Measurements from ENCODE around the gene MEST.
"Not testable (repeated sequence)": the region's sequence is repeated elsewhere in the genome, so short reads cannot be mapped to it uniquely, and the experiment has no call there.

Gene MEST

DNA sequence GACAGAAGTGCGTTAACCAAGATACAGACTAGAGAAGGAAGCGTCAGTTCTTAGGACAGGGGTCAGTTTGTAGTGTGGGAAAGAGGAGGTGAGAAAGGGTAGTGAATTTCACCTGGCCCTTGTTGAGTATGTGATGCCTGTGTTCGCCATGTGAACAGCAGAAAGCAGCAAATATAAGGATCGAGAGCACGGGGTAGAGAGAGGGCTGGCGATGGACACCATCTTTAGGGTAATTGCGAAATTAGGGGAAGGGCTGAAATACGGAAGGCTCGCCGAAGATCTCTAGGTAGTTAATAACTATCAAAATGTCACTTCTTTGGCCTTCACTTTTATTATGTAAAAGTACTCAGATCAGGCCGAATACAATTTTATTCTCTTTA lies 6.2 kb upstream of the MEST start:
- no peak for DNase-seq (ENCODE audit: low read depth)

DNA sequence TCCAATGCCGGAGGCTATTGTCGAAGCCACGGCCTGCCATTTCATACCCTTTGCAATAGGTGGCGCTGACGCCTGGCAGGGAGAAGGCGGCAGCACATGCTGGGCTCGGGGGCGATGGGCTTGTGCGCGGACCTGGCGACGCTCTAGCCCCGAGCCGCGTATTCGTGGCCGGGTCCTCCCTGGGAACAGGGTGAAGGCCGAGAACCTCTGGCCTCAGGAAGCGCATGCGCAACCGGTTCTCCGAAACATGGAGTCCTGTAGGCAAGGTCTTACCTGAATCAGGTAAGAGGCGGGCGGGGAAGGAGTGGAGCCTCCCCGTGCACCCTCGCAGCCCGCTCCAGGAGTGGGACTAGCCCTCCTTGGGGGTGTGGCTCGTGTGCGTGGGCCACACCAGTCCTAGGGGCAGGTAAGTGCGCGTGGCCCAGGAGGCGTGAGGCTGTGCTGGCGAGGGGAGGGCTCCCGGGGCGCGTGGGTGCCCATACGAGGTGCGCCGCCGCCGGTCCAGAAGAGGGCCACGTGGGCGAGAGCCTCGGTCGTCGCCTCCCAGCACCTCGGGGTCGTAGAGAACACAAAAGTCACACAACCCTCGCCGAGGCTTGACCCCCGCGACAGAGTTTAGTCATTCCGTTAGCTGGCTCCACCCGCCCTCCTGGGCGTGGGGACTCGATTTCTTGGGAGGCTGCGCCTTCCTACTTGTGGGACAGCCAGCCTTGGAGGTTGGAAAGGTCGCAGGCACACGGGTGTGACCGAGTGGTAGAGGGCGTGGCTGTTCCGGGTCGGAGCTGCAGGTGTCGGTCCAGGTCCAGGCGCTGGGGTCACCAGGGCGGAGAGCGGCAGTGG lies 5.6 kb upstream of the MEST start:
- DNase-seq (ENCODE audit: low read depth) = no peak

DNA sequence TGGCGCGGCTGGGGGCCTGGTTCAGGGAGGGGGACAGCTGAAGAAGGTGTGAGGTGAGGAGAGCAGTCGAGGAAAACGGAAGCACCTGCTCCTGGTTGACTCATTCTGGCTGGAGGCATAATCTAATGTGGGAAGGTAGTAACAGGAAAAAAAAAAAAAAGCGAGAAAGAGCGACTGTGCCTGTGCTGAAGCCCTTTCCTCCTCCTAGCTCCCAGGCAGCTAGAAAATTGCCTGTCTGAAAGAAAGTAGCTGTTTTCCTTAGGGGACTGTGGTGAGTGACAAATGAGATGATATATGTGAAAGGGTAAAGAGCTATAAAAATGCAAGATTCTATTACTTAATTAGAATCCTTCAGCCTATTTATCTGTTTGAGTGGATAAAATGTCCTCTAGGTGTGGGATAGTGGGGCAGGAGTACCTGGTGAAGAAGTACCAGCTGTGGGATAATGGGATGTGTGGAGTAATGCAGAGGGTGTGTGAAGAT lies 4.9 kb upstream of the MEST start:
- no peak for DNase-seq (ENCODE audit: low read depth)

DNA sequence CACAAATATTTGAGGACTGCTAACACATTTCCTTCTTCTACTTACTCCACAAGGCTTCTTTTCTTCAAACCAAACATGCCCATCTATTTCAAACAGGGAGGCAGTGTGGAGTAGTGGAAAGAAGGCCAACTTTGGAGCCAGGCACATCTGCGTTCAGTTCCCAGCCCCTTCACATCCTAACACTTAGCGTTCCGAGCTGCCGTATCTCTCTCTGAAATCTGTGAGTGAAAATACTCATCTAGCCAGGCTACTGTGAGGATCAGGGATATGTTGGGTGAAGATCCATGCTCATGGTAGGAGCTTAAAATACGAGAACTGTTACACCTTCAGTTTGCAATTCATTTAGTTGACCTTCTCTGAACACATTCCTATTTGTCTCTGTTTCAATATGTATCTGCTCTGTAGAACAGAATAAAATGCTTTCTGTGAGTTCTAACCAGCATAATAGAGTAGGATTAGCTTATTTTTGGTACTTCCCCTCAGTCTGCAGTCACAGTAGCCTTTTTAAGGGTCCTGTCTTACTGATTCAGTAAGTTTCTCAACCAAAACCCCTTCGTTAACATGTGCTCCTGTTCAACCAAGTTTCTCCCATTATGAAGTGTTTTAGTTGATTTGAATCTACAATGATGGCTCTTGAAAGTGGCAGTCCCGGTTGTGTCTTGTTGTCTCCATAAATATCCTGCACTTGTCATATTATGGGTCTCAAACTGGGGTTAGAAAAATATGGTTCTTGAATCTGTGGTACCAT lies 3.3 kb upstream of the MEST start:
- no peak for DNase-seq (ENCODE audit: low read depth)

DNA sequence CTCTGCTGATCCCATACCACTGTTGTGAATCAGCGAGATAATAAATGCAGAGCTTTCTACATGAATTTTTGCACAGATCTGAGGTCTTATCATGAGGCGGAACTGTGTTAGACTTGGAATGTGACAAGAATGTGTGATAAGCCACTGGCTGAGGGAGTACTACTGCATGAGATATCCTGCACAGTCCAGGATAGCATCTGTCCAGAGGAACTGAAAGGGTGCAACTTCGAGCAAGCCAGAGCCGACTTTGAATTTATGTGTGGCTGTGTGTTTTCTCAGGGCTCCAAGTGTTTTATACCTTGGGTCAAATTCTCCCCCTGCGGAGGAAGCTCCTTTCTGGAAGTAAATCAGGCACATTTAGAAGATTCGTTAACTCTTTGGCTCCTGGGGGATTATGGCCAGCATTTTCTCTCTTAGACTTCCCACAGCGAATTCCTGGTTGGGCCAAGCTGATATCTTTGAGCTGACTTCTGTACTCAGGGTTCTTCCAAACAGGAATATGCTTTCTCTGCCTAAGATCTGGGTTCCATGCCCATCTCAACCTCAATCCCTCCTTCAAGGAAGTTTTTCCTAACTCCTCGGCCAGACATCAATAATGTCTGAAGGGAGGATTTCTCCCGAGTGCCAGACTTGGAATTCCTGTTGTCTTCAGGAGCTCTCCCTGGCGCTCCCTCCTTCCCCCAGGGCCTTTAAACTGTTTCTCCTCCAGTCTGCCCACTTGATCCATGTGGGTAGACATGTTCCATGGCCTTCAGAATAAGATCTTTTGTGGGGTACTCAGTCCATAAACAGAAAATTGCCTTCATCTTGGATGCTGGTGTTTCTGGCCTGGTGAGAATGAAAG lies 2.5 kb upstream of the MEST start:
- DNase-seq (ENCODE audit: low read depth) = peak; percentile 97

DNA sequence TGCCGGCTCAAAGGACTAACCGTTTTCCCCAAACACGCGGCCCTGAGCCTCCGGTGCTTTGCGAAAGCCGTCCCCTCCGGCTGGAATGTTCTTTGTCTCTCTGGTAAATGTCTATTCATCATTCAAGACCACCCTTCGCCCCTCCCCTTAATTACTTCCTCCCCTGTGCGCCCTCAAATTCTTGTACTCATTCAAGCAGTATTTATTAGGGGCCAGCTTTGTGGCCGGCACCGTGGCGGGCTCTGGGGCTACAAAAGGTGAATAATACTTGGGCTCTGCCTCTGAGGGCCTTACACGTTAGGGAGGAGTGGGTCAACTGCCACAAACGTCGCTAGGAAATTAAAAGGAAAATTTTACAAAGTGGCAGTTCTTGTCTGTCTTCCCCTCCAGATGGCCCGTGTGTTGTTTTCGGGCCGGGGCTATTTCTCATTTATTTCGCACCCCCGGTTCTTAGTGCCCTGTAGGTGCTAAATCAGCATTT lies 1.5 kb upstream of the MEST start:
- no peak for DNase-seq (ENCODE audit: low read depth)

DNA sequence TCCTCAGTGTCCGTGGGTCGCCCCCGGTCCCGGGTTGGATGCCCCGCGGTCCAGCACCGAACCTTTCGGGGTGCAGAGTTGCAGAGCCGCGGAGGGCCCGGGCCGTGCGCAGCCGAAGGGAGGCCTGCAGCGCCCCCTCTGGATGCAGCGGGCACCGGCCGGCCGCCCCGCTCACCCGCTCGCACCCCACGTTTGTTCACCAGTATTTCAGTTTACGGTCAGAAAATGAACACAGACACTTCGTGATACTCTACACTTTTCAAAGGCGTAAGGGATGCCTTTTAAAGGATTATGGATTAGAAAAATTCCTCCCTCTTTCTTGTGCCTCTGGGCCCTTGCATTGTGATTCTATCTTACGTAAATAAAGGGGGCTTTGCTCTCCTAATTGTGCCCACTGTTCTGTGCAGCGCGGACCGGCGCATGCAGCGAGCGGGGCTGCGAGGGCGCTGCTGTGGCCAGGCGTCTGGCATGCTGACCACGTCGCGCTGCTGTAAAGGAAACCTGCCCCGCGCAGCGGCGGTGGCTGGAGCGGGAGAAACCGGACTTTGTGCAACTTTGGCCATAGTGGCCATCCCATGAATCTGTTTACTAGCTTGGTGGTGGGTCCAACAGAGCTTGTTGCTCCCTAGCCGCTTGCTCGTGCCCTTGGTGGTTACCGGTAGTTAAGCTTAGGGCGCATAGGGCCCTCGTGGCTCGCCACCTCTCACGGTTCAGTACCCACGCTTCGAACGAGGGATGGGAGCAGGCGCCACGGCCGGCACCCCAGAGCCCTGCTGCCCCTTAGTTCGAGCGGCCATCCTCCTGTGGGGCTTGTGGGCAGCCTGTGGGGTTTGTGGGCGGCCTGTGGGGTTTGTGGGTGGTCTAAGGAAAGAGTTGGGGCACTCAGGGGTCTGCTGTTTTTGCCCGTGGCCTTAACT lies 739 bp upstream of the MEST start:
- DNase-seq (ENCODE audit: low read depth) = no peak

DNA sequence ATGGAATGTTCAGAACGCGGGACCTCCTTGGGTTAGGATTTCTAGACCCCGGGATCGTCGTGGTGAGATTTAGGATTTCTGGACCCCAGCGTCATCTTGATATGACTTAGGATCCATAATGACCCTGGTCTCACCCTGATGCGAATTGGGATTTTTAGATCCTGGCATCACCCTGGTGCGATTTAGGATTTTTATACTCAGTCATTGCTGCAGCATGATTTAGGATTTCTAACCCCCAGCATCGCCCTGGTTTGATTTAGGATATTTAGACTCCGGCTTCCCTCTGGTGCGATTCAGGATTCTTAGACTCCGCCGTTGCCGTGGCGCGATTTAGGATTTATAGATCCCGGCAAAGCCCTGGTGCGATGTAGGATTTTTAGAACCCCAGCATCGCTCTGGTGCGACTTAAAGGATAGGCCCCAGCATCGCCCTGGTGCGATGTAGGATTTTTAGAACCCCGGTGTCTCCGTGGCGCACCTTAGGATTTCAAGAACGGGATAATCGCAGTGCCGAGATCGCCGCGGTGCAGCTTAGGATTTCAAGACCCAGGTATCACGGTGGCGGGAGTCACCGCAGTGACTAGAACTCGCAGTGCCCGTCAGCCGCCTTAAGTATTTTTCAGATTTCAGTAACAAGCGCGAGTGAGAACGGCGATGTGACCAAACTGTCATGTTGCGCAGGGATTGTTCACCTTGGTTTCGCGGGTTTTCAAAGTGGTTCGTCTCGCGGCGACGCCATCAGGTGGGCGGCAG lies 814 bp downstream of the MEST start:
- no peak for DNase-seq (ENCODE audit: low read depth)

DNA sequence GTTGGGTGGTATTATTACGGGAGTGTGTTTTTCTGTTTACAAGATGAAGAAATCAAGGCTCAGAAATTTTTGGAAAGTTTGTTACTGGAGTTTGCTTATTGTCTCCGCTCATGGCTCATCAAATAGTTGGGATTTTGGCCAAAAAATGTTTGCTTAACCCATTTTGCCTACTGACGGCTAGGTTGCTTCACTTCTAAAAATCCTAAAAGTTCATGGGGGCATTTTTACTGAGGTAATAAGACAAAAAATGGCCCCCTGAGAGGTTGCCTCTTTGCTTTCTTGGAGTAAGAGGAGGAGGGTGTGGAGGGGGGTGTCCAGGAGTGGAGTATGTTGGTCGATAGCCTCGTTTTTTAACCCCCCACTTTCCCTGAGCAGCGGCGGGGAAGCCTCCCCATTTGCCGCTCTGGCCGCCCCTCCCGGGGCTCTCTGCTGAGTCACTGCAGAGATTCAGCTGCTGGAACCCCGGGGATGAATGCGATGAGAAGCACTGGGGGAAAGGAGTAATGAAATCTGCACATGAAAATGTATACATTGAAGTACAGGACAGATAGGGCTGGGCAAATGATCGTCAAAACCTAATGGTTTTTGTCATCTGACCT lies 1.5 kb downstream of the MEST start:
- no peak for DNase-seq (ENCODE audit: low read depth)

DNA sequence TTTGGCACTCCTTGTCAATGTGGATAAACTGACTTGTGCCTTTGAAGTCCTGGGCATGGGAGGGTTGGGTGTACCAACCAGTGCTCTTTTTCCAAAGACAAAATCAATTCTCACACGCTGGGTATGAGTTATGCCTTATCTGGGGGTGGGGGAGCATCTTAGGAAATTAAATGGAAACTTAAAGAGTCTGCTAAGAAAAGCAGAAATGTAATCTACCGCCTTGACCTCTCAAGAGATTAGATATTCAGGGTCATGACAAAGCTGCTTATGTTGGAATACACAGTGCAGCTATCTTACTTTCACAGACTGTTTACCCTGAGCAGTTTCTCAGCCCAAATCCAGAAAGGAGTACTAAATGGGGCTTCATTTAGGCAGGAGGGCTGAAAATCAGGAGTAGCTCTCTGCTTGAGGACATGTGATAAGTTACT lies 2.6 kb downstream of the MEST start:
- no peak for DNase-seq (ENCODE audit: low read depth)

DNA sequence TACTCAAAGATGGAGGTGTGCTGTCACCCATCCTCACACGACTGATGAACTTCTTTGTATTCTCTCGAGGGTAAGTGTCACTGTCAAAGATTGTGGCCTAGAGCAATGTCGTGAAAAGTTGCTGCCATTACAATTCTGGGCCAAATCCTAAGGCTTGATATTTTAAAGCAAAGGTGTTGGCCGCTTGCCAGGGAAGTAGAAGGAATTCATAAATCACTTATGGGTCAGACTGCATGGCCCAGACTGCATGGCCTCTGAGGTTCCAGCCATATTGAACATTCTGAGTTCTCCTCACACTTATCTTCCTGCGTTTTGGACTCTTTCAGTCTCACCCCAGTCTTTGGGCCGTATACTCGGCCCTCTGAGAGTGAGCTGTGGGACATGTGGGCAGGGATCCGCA lies 8.6 kb downstream of the MEST start:
- DNase-seq (ENCODE audit: low read depth) = no peak

DNA sequence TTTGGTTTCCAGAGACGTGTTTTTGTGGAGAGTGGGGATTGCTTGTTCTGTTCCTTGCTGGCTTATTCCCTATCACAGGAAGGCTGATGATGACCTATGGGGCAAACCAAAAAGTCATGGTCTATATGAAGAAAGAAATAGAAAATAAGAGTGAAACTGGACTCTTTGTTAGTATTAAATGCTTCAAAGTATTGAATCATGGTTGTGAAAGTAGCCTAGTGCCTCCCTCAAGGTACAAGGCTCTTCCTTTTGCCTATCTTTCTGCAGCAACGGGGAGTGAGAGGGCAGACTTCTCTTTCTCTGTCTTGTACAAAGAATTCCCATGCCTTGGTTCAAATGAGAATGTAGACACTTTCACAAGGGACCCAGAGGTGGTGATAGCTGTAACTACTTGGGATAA lies 9.0 kb downstream of the MEST start:
- no peak for DNase-seq (ENCODE audit: low read depth)

DNA sequence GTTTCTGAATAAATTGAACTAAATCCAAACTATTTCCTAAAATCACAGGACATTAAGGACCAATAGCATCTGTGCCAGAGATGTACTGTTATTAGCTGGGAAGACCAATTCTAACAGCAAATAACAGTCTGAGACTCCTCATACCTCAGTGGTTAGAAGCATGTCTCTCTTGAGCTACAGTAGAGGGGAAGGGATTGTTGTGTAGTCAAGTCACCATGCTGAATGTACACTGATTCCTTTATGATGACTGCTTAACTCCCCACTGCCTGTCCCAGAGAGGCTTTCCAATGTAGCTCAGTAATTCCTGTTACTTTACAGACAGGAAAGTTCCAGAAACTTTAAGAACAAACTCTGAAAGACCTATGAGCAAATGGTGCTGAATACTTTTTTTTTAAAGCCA lies 13.9 kb downstream of the MEST start:
- peak; percentile 42 for DNase-seq (ENCODE audit: low read depth)

DNA sequence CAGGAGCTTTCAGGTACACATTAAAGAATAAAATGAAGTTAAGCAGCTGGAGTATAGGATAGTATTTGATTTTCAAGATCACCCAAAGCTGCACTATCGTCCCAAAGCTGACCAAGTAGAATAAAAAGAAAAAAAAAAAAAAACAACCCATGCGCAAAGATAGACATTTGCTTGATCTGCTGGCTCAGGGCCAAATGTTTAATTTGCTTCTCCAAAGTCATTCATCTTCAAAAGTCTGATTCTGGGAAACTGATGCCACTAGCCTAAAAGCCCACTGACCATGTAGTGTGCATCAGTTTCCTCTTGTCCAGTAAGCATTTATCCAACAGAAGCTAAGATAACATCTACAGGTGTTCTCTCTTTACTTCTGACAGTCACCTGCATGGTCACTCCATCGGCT lies 14.5 kb downstream of the MEST start:
- no peak for DNase-seq (ENCODE audit: low read depth)

DNA sequence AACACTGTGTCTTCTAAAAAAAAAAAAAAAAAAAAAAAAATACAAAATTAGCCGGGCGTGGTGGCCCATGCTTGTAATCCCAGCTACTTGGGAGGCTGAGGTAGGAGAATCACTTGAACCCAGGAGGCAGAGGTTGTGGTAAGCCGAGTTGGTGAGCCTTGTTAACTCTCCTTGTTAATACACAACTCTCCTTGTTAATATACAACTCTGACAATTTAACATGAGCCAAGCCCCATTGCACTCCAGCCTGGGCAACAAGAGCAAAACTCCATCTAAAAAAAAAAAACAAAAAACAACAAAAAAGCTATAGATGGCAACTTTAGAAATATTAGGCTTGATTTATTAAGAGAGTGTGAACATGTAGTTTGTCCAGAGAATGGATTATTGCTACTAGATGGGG lies 20.2 kb downstream of the MEST start:
- not testable (repeated sequence) for DNase-seq (ENCODE audit: low read depth)

DNA sequence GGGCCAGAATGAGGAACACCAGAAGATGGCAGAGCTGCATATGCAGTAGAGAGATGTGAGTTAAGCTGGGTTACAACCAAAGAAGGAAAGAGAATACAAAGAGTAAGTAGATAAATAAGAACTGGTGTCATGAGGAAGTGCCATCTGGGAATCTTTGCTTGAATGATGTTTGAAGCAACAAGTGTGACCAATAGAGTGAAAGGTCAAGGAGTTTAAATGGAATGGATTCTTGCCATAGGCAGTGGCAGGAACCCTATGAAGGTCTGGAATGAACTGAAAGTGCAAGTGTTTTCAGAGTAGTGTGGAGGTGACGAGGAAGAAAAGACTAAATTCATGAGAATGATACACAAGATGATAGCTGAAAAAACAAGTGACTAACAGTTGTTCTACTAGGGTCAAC lies 21.6 kb downstream of the MEST start:
- no peak for DNase-seq (ENCODE audit: low read depth)

DNA sequence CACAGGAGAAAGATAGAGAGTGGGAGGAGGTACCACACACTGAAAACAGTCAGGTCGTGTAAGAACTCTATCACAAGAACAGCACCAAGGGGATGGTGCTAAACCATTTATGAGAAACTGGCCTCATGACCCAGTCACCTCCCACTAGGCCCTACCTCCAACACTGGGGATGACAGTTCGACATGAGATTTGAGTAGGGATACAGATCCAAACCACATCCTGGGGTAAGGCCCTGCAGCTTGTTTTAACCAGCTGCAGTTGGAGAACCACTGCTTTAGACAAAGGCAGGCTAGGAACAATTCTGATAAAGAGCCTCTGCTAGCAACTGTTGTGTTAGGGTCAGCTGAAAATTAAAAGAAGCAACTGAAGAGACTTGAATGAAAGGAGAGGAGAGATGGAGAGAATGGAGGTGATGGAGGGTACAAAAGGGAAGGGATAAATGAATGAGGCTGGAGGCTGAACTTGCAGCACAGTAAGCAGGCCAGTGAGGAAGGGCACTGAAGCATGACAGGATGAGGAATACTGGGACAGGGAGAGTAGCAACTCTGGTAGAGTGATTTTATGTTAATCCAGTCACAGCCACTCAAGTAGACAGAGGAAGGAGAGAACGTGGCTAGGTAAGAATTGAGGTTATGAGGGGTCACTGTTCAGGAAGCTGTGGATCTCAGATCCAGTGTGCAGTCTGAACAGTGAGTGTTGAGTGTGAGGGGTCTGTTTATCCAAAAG lies 23.6 kb downstream of the MEST start:
- DNase-seq (ENCODE audit: low read depth) = no peak

DNA sequence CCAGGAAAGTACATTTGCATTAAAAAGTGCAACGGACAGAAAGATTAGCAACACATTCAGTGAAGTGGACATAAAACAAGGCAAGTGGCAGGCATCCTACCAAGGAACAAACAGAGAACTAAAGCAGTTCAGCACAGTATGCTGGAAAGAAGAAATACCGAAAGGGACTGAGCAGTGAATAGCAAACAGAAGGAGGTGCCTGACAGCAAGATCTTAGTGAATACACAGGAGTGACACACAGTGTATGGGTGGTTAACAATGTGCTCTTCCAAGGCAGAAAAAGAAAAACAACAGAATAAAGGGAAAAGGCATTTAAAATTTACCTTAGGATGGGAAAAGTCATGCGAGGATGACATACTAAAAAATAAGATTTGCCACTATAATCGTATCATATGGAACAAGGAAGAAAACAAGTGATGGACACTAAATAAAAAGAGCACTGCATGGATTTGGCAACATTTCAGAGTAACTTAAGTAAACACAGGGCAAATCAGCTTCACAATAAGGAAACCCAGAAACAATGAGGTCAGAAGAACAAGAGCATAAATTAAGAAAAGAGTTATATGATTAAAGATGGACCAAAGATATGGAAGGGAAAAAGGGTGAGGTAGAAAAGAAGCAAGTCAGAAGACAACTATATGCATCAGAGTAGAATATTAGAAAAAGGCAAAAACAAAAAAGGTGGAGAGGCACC lies 29.5 kb downstream of the MEST start:
- DNase-seq (ENCODE audit: low read depth) = no peak

Measured in non-pigmented ciliary epithelial cell (primary cell).